GM12878 (cell line): ENCODE data around the gene ITPRIPL1. TPM values are rescaled to one million over a fixed set of nuclear protein-coding genes. Genes with fewer than 3 reads are reported as not detected.

Source experiments
- ATAC-seq: fragments of 200-7000 bp; cut with Tn5 transposase; 3 replicates; pipeline ENCODE4 v1.9.1; 2020; ENCODE audit warnings: mild to moderate bottlenecking, moderate library complexity
- BruUV-seq: library from RNA; stranded (reverse); fragments of 400-500 nt; replicated peaks from 2 replicates; lab custom pipeline; 2021; lab: Mats Ljungman, UMichigan
- CTCF ChIA-PET: fragments of 300-600 bp; sonication (Branson Sonifier 250); formaldehyde crosslinking; extraction: SDS; loops from one replicate; lab custom pipeline; 2021; ENCODE audit warnings: inconsistent platforms; lab: Yijun Ruan, JAX
- POLR2A ChIA-PET: fragments of 350-600 bp; formaldehyde crosslinking; extraction: SDS; loops from one replicate; lab custom pipeline; 2021; ENCODE audit warnings: inconsistent platforms; lab: Charles Lee
- RAD21 ChIA-PET: fragments of 300-600 bp; sonication (Branson Sonifier 250); formaldehyde crosslinking; loops from one replicate; lab custom pipeline; 2023; ENCODE audit warnings: antibody characterized with exemption; ENCODE audit not compliant: unreplicated experiment; lab: Charles Lee
- SMC1A ChIA-PET: fragments of 300-600 bp; sonication (Branson Sonifier 250); formaldehyde crosslinking; loops from one replicate; lab custom pipeline; 2023; ENCODE audit not compliant: unreplicated experiment, uncharacterized antibody; lab: Charles Lee
- DNase-seq: peaks from one replicate; pipeline ENCODE4 v3.0.0-alpha.2; 2011; ENCODE audit warnings: low read depth, low spot score
- FAIRE-seq: peaks from 3 replicates; lab custom pipeline; 2011; peaks lifted over from hg19 to GRCh38; lab: Jason Lieb, UNC
- H2AFZ ChIP-seq: 2 replicates; pipeline ENCODE4 v1.6.0; 2011; ENCODE audit warnings: low read depth, low read length, control low read depth; ENCODE audit not compliant: control insufficient read depth
- H3K27ac ChIP-seq: 2 replicates; pipeline ENCODE4 v1.5.1; 2011; ENCODE audit warnings: control low read depth; ENCODE audit not compliant: control insufficient read depth, insufficient read depth
- H3K27me3 ChIP-seq, 2 experiments: replicated peaks in 1 of 2; 2 replicates each; pipeline versions ENCODE4 v1.6.0 to v1.6.1; 2011; ENCODE audit warnings: low read length in 1 of 2; ENCODE audit not compliant: control insufficient read depth in 2 of 2, insufficient read depth in 2 of 2
- H3K36me3 ChIP-seq, 2 experiments: 2 replicates each; pipeline ENCODE4 v1.5.1; 2011; ENCODE audit warnings: low read length in 1 of 2; ENCODE audit not compliant: control insufficient read depth in 2 of 2, insufficient read depth in 2 of 2
- H3K4me1 ChIP-seq: 2 replicates; pipeline ENCODE4 v1.6.1; 2011; ENCODE audit warnings: mild to moderate bottlenecking, low read length, moderate library complexity, mixed read lengths; ENCODE audit not compliant: control insufficient read depth, insufficient read depth
- H3K4me2 ChIP-seq: 2 replicates; pipeline ENCODE4 v1.6.0; 2011; ENCODE audit warnings: control low read depth; ENCODE audit not compliant: control insufficient read depth, insufficient read depth
- H3K4me3 ChIP-seq: fragments of 200-600 bp; sonication (generic); 2 replicates; pipeline ENCODE4 v1.5.1; 2016
- H3K79me2 ChIP-seq: 2 replicates; pipeline ENCODE4 v1.6.0; 2011; ENCODE audit warnings: low read length; ENCODE audit not compliant: control insufficient read depth, insufficient read depth
- H3K9ac ChIP-seq: 2 replicates; pipeline ENCODE4 v1.8.0; 2011; ENCODE audit warnings: low read length, control low read depth, mixed read lengths; ENCODE audit not compliant: control insufficient read depth, insufficient read depth
- H3K9me3 ChIP-seq: replicated peaks from 3 replicates; pipeline ENCODE4 v1.5.1; 2011; ENCODE audit warnings: mild to moderate bottlenecking, low read length; ENCODE audit not compliant: control insufficient read depth, insufficient read depth
- H4K20me1 ChIP-seq: 2 replicates; pipeline ENCODE4 v1.6.0; 2011; ENCODE audit not compliant: control insufficient read depth, insufficient read depth
- CTCF ChIP-seq, 3 experiments: IDR thresholded peaks in 2 of 3; conservative IDR thresholded peaks in 1 of 3; 2 replicates each; pipeline ENCODE4 v1.5.1; 2011; ENCODE audit warnings: low read depth in 3 of 3, low read length in 3 of 3, mild to moderate bottlenecking in 3 of 3, control low read depth in 2 of 3, moderate library complexity in 2 of 3, inconsistent platforms in 1 of 3, mixed read lengths in 1 of 3; ENCODE audit not compliant: control insufficient read depth in 2 of 3, insufficient read depth in 1 of 3; ENCODE audit errors: extremely low read depth in 1 of 3
- NFYB ChIP-seq: IDR thresholded peaks from 2 replicates; pipeline ENCODE4 v1.6.1; 2011; ENCODE audit warnings: low read depth, mild to moderate bottlenecking, low read length, improper control_type of control experiment, moderate library complexity; ENCODE audit not compliant: insufficient read depth
- RAD21 ChIP-seq: IDR thresholded peaks from 2 replicates; pipeline ENCODE4 v1.6.1; 2011; ENCODE audit warnings: mild to moderate bottlenecking, low read depth, low read length, moderate library complexity; ENCODE audit not compliant: insufficient read depth
- SMC3 ChIP-seq: IDR thresholded peaks from 2 replicates; pipeline ENCODE4 v1.6.1; 2011; ENCODE audit warnings: low read length, improper control_type of control experiment, borderline replicate concordance
- SP1 ChIP-seq: IDR thresholded peaks from one replicate; pipeline ENCODE4 v1.6.1; 2011; ENCODE audit warnings: low read depth, low read length
- ZBTB40 ChIP-seq: fragments of 450-650 bp; IDR thresholded peaks from 2 replicates; pipeline ENCODE4 v1.6.1; 2016; ENCODE audit warnings: mild to moderate bottlenecking, moderate library complexity, borderline replicate concordance
- WGBS: methylation state at CpG from one replicate; pipeline ENCODE4 v1.1.6; 2016; ENCODE audit warnings: low lambda C conversion rate; ENCODE audit not compliant: insufficient replicate concordance, insufficient coverage; ENCODE audit errors: missing lambda C conversion rate; 5-methylcytosine and 5-hydroxymethylcytosine counted together
- in situ Hi-C: fragments of 300-500 bp; cut with MboI; formaldehyde crosslinking; loops from 9 replicates; pipeline ENCODE4 v1.14.3; 2018; ENCODE audit warnings: mixed read lengths
- intact Hi-C: fragments of 100-400 bp; cut with micrococcal nuclease; formaldehyde crosslinking; loops from one replicate; pipeline ENCODE4 v1.14.2; 2022; ENCODE audit not compliant: unreplicated experiment
- polyA plus RNA-seq, 11 experiments: library from polyadenylated mRNA; depleted of rRNA in 4 of 11; unstranded in 6 of 11; stranded (reverse) in 5 of 11; fragments of >200 nt; fragmentation: Nextera tagmentation in 4 of 11; fragmentation: Illumina TruSeq in 1 of 11; extraction: Ambion mirVana in 4 of 11; extraction: Trizol in 1 of 11; gene quantifications; 1 replicate in 1 of 11; 2 replicates in 10 of 11; pipeline versions ENCODE4 v1.2.1 to v1.2.3, GENCODE V29; 2011 to 2016; ENCODE audit warnings: inconsistent platforms in 2 of 11, missing spikeins in 2 of 11, low read depth in 1 of 11
- total RNA-seq, 4 experiments: library from RNA; depleted of rRNA in 3 of 4; stranded (reverse); fragments of >200 nt in 3 of 4; fragmentation: Illumina TruSeq in 1 of 4; extraction: Trizol in 1 of 4; gene quantifications; 2 replicates each; pipeline versions ENCODE4 v1.2.1 to v1.2.3, GENCODE V29; 2013 to 2021

Gene ITPRIPL1
- total and polyA plus RNA-seq, 10 of the 15 experiments (the other 5 are each of a cell fraction or from before 2014, with no cell fraction given) = 4.9 to 28.7 (median 14.3) TPM

- TF ChIP-seq ZBTB40 = no peak
Measured at GRCh38 chr2:96344011-96344410, 18.9 kb downstream of the ITPRIPL1 start (continued).

GRCh38 chr2:96345438-96345837 lies 20.3 kb downstream of the ITPRIPL1 start:
- POLR2A ChIA-PET = interaction anchor here (0.9 to 4.0 kb wide), 6 partner anchors 10 to 80 kb away, joined by 3 to 20 read pairs (median 10); partner anchors contain the start of genes ITPRIPL1 and NCAPH
- RAD21 ChIA-PET = interaction anchor here (0.5 to 2.8 kb wide), 7 partner anchors 9 to 229 kb away, joined by 3 to 22 read pairs (median 3); partner anchors contain the start of gene ITPRIPL1
- DNase-seq (no peak), ATAC-seq (no peak)
- Histone ChIP-seq H3K4me3 (no peak overlapping the region), H3K4me2 (no peak overlapping the region), H3K36me3 (peaks cover 21 to 34% of the 10 kb centered on the region in 2 experiments), H3K27ac (no peak overlapping the region), H3K4me1 (peaks cover 44% of the 10 kb centered on the region), H3K9me3 (no peaks in the 10 kb centered on the region), H3K27me3 (no peaks in the 10 kb centered on the region), H2AFZ (no peak overlapping the region)
- CTCF ChIA-PET = interaction anchor here (0.6 to 2.0 kb wide), 10 partner anchors 9 to 290 kb away, joined by 3 to 8 read pairs (median 4); partner anchors contain the start of genes NCAPH and SNRNP200
- in situ Hi-C loops = no loop called here
- BruUV-seq = no TSS peak
- SMC1A ChIA-PET = interaction anchor here (1.0 to 16.6 kb wide), 8 partner anchors 10 to 140 kb away, joined by 3 to 231 read pairs (median 10); partner anchors contain the start of genes ITPRIPL1, NCAPH and SNRNP200
- TF ChIP-seq RAD21 (peak; percentile 45; the same call in 1 of the 2 replicates), CTCF (IDR thresholded peaks at IDR 0.05 in 2 of 3, conservative IDR thresholded peaks at IDR 0.05 in 1 of 3; ENCODE audit: control insufficient read depth in 2 of 3, extremely low read depth in 1 of 3, insufficient read depth in 1 of 3, low read depth in 3 of 3, low read length in 3 of 3) (peak; percentile 22 to 41 (median 39); a peak in 4 of 6 replicates), SMC3 (peak; percentile 37; the same call in 1 of the 2 replicates), NFYB (no peak), SP1 (no peak)
- TF ChIP-seq, all 136 proteins: peak for 3
- WGBS = 70% methylated on average over 4 of the region's 4 CpGs
- no peak overlapping the region for H3K9ac ChIP-seq
- H4K20me1 ChIP-seq = no peaks in the 10 kb centered on the region
- FAIRE-seq = no peak
- intact Hi-C loops = loop anchor here (2.0 kb wide), 1 partner anchor 41 kb away; the partner anchor contains the start of gene SNRNP200
- H3K79me2 ChIP-seq = peaks cover 27% of the 10 kb centered on the region
